Mammary epithelial cell (primary cell): ENCODE data around the gene SPATA31D3.

Source experiments
- EZH2 ChIP-seq: IDR thresholded peaks from 2 replicates; pipeline ENCODE4 v1.6.1; 2012; ENCODE audit warnings: low read length, inconsistent platforms, borderline replicate concordance
- TF ChIP-seq, protein P1 (sequence below), 2 donors: IDR thresholded peaks in 1 of 2; conservative IDR thresholded peaks in 1 of 2; 2 replicates each; pipeline ENCODE4 v1.5.1; 2011 to 2012; ENCODE audit warnings: inconsistent platforms in 2 of 2, low read length in 2 of 2, mild to moderate bottlenecking in 2 of 2, control low read depth in 1 of 2, low read depth in 1 of 2; ENCODE audit not compliant: insufficient read depth in 1 of 2; ENCODE audit errors: extremely low read depth in 1 of 2

DNA sequence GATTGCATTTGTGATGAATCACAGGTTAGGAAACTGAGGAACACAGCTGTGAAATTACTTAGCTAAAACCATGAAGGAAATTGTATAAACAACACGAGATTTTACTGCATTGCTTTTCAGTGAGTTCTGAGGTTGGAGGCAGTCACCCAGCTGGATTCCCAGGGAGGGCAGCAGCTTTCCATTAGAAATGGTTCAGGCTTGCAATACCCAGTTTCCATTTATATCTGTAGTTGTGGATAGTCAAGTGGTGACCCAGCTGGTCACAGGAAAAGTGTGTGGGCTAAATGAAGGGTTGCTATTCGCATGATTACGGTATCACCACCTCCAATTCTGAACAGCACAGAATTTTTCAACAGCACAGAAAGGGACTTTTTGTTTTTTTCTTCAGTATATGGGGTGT is 49.4 kb upstream of the SPATA31D3 start:
- TF ChIP-seq, protein P1, sequence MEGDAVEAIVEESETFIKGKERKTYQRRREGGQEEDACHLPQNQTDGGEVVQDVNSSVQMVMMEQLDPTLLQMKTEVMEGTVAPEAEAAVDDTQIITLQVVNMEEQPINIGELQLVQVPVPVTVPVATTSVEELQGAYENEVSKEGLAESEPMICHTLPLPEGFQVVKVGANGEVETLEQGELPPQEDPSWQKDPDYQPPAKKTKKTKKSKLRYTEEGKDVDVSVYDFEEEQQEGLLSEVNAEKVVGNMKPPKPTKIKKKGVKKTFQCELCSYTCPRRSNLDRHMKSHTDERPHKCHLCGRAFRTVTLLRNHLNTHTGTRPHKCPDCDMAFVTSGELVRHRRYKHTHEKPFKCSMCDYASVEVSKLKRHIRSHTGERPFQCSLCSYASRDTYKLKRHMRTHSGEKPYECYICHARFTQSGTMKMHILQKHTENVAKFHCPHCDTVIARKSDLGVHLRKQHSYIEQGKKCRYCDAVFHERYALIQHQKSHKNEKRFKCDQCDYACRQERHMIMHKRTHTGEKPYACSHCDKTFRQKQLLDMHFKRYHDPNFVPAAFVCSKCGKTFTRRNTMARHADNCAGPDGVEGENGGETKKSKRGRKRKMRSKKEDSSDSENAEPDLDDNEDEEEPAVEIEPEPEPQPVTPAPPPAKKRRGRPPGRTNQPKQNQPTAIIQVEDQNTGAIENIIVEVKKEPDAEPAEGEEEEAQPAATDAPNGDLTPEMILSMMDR (conservative IDR thresholded peaks at IDR 0.05 in 1 of 2, IDR thresholded peaks at IDR 0.05 in 1 of 2; ENCODE audit: extremely low read depth in 1 of 2, insufficient read depth in 1 of 2, low read depth in 1 of 2, low read length in 2 of 2), result no peak
- no peak for TF ChIP-seq EZH2
